CMK (cell line): ENCODE data around the gene GPR161.
"Not testable (repeated sequence)": the region's sequence is repeated elsewhere in the genome, so short reads cannot be mapped to it uniquely, and the experiment has no call there.

ENCODE experiments used
- DNase-seq: peaks from one replicate; pipeline ENCODE4 v3.0.0-alpha.2; 2010; ENCODE audit warnings: low read depth

Gene GPR161, protein sequence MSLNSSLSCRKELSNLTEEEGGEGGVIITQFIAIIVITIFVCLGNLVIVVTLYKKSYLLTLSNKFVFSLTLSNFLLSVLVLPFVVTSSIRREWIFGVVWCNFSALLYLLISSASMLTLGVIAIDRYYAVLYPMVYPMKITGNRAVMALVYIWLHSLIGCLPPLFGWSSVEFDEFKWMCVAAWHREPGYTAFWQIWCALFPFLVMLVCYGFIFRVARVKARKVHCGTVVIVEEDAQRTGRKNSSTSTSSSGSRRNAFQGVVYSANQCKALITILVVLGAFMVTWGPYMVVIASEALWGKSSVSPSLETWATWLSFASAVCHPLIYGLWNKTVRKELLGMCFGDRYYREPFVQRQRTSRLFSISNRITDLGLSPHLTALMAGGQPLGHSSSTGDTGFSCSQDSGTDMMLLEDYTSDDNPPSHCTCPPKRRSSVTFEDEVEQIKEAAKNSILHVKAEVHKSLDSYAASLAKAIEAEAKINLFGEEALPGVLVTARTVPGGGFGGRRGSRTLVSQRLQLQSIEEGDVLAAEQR

DNA sequence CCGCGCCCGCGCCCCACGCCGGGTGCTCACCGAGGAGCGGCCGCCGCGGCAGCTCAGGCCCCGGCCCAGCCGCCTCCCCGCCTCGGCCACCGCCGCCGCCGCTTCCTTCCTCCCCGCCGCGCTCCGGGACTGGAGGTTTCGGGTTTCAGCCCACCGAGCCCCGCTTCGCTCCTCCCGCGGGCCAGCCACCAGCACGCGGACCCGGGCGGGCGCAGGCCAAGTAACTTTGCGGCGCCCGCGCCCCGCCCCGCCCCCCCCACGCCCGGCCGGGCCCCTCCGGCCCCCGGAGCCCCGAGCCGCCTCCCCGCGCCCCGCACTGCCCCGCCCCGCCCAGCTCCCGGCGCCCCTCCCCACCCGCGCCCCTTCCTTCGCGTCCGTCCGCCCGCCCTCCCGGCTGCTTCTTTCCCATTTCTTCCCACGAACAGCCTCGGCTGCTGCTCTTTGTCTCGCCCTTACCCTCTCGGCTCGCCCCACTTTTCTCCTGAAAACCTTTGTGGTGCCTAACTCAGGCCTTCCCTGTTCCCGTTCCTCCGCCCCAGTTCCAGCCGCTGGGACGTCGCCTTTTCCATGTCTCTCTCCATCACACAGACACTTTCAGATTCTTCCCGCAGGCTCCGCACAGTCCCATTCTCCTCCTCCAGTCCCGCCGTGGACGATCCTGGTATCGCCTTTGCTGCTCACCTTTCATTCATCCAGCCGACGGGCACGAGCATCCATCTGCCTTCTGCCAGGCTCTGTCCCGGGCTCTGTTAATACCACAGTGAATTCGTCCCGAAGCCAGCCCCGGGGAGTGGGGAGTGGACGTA lies at the start of gene GPR161:
TSS of gene GPR161 (minus strand) at position 222 of the 806 bp plus-strand sequence. CDS start 32,080 bp downstream, outside the sequence.
- no peak for DNase-seq

DNA sequence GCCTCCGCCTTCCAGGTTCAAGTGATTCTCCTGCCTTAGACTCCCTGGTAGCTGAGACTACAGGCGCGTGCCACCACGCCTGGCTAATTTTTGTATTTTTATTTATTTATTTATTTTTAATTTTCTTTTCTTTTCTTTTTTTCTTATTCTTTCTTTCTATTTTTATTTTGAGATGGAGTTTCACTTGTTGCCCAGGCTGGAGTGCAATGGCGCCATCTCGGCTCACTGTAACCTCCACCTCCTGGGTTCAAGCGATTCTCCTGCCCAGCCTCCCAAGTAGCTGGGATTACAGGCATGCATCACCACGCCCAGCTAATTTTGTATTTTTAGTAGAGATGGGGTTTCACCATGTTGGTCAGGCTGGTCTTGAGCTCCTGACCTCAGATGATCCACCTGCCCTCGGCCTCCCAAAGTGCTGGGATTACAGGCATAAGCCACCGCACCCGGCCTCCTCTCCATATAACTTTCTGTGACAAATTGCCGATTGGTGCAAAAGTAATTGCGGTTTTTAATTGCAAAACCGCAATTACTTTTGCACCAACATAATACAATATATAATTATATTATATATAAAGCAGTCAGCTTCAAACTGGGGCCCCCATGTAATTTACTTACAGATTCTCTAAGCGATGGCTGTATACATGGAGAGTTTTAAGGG lies 44.5 kb upstream of the GPR161 start:
- DNase-seq = not testable (repeated sequence)

DNA sequence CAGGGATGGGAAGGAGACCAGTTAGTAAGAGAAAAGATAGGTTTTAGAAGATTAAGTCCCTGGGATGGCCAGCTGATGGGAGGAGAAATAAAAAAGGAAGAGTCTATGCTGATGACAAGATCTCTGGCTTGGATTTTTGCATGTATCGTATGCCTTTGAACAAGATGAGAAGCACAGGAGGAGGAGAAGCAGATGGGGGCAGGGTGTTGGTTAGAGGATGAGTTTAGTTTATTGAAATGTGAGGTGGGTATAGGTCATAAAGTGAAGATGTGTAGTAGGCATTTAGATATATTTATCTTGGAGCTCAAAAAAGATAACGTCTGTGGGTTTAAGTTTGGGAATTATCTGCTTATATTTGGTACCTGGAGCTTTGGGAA lies 43.4 kb upstream of the GPR161 start:
- DNase-seq = no peak

DNA sequence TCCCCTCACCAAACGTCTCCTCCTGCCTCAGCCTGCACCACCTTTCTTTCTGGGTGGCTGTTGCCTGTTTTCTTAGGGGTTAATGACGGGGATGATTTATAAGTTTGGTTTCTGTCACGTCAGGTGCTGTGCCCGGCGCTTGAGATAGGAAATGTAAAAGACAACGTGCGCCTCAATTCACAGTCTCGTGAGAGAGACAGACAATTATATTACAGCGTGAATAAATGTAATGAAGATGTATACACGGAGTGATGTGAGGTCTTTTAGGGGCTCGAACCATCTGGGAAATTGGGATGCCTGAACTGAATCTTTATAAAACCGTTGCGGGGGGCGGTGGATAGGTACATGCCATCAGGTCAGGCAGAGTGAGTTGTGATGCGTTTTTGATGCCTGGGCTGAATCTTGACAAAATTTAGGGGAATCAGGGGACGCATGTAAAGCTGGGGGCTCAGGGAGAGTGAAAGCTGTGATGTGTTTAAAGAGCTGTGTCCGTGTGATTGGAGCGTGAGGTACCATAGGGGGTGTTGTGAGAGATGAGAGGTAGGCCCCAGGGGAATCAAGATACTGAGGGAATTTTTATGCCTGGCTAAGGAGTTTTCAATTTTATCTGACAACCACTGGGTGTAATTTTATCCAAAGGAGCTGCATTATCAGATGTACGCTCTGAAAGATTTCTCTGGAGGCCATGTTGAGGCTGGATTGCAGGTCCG lies 42.9 kb upstream of the GPR161 start:
- no peak for DNase-seq

DNA sequence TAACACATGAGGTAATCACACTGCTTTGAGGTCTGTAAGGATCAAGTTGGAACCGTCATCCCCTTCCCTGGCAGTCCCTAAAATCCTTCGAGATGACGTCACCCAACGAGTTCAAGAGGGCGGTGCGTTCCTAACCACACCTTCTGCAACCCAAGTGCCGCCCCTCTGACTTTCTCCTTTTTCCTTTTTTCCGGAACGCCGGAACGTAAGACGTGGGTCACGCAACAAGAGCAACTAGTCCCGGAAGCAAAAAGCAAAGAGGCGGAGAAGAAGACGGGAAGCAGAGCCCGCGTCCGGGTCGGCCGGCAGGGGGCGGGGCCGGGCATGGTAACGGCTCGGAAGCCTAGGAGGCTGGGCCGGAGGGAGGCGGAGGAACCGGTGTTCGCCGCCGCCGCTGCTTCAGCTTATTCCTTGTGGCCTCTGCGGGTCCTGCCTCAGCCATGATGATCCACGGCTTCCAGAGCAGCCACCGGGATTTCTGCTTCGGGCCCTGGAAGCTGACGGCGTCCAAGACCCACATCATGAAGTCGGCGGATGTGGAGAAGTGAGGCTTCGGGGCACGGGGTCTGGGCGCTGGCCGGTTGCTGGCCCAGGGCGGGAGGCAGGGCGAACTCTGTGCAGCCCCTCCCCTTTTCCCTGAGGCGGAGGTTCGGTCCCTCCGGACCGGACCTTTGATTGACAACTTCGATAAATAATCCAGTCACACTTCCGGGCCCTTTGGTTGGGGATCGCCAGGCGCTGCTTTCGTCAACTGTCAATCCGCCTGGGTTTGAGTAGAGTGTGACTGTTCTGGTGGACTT lies 42.1 kb upstream of the GPR161 start, which contains the start of gene TIPRL:
TSS of gene TIPRL (plus strand) at position 325 of the 800 bp plus-strand sequence. CDS start at position 441, 116 bp downstream.
- DNase-seq = peak; percentile 100

DNA sequence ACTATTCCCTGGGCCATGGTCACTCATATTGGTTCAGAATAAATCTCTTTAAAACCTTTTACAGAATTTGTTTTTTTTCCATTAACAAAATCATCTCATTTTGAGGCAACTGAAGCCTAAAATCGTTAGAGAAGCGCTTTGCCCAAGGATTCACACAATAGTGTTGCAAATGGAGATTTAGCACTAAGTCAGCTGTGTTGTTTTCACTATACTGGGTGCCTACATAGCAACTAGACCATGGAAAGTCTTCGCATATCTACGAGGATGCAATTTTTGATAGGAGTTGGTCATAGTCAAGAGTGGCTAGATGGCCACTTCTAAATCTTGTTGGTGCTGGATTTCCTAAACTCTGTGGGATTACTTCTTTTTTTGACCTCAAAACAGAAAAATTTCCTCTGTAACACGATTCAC lies 41.5 kb upstream of the GPR161 start:
- no peak for DNase-seq

DNA sequence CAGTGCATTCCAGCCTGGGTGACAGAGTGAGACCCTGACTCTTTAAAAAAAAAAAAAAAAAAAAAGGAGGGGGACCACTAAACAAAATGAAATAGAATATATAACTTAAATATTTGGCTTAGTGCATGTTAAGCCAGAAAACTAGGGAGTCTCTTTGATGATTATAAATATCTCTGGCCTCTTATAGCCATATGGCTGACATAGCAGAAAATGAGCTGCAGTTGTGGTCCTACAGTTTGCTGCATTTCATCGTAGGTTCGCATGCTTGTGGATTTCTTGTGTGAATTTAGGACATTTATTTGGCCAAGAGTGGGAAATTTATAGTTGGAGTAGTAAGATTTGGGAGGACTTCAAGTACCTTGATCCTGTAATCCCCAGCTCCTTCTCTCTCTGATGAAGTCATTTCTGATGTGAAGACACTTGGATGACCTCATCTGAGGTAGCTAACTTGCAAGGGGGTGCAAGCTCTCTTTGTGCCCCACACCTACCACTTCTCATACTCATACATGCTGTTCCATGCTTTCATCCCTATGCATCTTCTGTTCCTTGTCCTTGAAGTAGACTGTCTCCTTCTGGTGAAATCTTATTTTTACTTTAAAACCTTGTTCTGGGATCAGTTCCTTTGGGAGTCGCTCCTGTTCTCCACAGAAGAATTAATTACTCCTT lies 35.7 kb upstream of the GPR161 start:
- DNase-seq = no peak

DNA sequence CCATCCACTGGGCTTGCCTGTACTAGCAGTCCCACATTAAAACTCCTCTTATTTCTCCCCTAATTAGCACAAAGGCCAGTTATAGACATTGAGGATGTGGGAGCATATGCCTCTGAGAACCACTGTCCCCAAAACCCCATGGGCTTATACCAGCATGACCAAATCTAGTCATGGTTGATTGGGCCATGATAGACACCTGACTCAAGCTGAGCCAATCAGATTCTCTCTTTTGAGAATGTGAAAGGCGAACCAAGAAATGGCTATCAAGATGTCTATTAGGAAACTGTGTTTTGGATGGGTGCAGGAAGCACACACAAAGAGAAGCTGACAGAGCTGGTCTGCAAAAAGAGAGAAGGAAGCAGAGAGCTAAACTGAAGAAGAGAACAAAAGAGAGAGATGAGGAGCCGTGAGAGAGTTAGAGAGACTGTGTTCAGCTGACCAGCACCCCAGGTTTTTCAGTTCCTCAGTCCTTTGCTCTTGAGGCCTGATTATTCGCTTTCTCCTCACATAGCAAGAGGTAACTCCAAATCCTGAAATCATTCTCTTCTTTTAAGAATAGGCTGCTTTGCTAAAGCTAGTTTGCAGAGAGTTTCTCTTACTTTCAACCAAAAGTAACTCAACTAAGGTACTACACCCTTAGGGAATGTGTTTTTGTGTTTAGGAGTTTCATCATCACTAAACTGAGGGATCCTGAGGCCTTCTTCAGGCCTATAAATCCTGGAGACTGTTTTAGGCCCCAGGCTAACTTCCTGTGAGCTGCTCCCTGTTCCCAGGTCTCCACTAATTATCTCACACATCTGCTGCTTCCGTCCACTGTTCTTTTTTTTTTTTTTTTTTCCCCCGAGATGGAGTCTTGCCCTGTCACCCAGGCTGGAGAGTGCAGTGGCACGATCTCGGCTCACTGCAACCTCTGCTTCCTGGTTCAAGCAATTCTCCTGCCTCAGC lies 34.1 kb upstream of the GPR161 start:
- no peak for DNase-seq

DNA sequence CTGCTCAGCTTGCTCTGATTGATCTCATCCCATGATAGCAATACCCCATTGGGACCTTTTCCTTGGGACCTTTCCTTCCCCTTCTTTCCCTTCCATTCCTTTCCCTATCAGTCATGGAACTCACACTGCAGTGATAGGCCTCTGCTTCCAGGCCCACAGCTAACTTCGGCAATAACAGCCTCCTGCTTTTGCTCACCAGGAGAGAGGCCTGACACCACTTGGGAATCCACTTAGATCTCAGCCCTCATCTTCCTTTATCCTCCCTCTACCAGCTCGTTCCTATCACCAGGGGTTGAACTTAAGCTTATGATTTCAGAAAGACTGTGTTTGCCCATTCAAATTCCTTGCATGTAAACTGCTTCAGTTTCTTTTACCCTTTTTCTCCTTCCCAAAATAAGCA lies 31.1 kb upstream of the GPR161 start:
- no peak for DNase-seq

DNA sequence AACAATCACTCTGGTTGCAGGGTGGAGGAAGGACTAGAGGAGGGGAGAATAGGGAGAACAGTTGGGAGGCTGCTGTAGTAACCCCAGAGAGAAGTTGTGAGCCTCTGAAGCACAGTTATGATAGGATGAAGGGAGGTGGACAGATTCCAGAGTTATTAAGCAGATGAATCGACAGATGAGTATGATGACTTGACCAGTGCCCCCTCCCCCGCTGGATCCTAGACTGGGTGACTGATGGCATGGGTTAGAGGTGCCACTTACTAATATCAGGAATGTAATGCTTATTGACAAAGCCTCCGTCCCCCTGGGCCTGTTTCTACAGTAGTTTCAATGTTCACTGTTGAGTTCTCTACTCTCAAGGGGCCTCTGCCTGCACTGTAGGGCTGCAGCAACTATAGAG lies 28.0 kb upstream of the GPR161 start:
- no peak for DNase-seq

DNA sequence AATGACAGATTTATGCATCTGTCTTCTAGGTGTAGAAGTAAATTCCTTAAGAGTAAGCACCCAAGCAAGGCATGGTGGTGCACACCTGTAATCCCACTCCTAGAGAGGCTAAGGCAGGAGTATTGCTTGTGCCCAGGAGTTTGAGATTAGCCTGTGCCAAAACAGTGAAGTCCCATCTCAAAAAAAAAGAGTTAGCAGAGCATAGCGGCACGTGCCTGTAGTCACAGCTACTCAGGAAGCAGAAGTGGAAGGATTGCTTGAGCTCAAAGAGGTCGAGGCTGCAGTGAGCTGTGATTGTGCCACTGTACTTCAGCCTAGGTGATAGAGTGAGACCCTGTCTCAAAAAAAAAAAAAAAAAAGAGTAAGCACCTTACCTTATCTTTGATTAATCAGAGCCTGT lies 26.9 kb upstream of the GPR161 start:
- no peak for DNase-seq

DNA sequence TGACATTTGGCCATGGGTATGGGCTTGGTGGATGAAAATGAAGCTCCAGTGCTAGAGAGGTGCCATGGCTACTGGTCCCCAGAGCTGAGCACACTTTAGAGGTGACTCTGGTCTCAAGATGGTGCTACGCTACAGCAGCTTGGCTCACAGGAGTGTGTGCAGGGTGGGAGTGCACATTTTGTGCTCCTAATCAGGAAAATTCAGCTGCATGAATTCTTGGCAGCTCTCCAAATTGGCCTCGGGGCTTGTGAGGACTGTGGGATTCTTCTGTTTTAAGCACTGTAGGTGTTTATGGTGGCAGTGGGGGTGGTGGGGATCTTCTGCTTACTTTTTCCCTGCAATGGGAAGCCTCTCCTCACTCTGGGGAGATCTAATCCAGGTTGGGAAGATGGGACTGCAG lies 24.7 kb upstream of the GPR161 start:
- DNase-seq = no peak

DNA sequence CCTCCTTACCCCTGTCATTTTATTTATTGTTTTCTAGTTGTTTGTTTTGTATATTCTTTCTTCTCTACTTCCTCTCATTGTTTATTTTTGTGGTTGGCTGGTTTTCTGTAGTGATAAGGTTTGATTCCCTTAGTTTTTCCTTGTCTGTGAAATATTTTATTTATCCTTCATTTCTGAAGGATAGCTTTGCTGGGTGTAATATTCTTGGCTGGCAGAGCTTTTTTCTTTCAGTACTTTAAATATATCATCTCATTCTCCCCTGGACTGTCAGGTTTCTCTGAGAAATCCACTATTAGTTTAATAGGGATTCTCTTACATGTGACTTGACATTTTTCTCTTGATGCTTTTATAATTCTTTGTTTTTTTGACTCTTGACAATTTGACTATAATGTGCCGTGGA lies 23.2 kb upstream of the GPR161 start:
- DNase-seq = no peak

DNA sequence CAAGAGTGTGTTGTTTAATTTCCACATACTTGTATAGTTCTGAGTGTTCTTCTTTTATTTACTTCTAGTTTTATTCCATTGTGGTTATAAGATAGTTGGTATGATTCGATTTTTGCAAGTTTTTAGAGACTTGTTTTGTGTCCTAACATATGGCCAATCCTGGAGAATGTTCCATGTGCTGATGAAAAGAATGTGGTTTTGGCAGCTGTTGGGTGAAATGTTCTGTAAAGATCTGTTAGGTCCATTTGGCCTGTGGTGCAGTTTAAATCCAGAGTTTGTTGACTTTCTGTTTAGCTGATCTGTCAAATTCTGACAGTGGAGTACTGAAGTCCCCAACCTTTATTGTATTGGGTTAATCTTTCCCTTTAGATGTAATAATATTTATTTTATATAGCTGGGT lies 22.5 kb upstream of the GPR161 start:
- no peak for DNase-seq

DNA sequence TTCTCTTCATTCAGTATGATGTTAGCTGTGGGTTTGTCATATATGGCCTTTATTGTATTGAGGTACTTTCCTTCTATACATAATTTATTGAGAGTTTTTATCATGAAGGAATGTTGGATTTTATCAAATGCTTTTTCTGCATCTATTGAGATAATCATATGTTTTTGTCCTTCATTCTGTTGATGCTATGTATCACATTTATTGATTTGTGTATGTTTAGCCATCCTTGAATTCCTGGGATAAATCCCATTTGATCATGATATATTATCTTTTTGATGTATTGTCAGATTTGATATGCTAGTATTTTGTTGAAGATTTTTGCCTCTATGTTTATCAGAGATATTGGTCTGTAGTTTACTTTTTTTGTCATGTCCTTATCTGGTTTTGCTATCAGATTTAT lies 20.9 kb upstream of the GPR161 start:
- no peak for DNase-seq

DNA sequence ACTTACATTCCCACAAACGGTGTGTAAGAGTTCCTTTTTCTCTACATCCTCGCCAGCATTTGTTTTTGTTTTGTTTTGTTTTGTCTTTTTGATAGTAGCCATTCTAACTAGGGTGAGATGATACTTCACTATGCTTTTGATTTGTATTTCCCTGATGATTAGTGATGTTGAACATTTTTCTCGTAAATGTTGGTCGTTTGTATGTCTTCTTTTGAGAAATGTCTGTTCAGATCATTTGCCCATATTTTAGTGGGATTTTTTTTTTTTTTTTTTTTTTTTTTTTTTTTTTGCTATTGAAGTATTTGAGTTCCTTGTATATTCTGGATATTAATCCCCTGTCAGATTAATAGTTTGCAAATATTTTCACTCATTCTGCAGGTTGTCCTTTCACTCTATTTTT lies 19.2 kb upstream of the GPR161 start:
- DNase-seq = no peak

DNA sequence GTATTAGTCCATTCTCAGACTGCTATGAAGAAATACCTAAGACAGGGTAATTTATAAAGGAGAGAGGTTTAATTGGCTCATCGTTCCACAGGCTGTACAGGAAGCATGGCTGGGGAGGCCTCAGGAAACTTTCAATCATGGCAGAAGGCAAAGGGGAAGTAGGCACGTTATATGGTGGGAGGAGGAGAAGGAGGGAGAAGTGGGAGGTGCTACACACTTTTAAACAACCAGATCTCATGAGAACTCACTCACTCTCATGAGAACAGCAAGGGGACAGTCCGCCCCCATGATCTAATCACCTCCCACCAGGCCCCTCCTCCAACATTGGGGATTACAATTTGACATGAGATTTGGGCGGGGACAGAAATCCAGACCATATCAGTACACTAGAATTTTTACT lies 18.0 kb upstream of the GPR161 start:
- DNase-seq = not testable (repeated sequence)

DNA sequence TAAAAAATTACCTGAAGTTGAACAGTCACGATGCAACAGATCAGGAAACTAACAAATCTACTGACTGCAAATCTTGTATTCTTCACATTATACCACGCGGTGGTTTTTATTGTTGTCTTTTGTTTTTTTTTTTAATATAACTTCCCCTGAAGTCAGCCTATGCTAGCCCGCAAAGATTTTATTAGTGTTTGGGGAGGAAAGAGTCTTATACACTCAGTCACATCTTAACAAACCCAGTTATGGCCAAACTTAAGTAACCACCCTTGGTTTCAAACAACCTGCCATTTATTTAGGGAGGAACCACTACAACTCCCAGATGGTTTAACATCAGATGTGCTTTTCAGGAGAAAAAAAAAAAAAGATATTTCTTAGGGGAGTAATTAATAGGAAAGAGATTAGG lies 15.2 kb upstream of the GPR161 start:
- no peak for DNase-seq

DNA sequence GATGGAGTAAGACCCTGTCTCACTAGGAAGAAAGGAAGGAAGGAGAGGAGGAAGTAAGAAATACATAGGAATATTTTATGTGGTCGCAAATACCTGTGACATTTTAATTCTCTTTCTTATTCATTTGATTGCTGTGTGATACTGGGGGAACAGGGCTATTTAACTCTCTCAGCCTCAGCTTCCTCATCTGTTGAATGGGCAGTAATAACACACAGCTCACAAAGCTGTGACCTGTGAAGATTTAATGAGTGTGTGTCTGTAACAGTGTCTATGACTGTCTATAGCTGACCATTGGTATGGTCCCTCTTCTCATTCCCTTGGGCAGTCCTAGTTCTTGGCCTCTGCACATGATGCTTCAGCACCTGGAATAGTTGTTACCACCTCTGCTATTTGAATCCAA lies 13.6 kb upstream of the GPR161 start:
- no peak for DNase-seq
